ENCODE results near the gene PDE6G. TPM values are rescaled to one million over a fixed set of nuclear protein-coding genes. Genes with fewer than 3 reads are reported as not detected.
"Not testable (repeated sequence)": the region's sequence is repeated elsewhere in the genome, so short reads cannot be mapped to it uniquely, and the experiment has no call there.

Gene PDE6G
- total RNA-seq, 4 donors from 2014 or later = not detected

- Histone ChIP-seq H3K27ac (peak overlapping the region; percentile 86 to 98 (median 94)), H3K27me3 (no peaks in the 10 kb centered on the region), H3K4me1 (peaks cover 24 to 49% (median 29%) of the 10 kb centered on the region in 3 donors), H3K36me3 (peaks cover 18 to 46% (median 20%) of the 10 kb centered on the region in 3 donors), H3K4me3 (peak overlapping the region; percentile 85 to 97 (median 95)), H3K9me3 (no peaks in the 10 kb centered on the region)
- 23 to 26% methylated on average over 12 of the region's 19 CpGs for whole genome bisulfite sequencing, 2 donors
- intact Hi-C loops (cut with DNase I) = no loop called here
- DNase-seq = no peak
- TF ChIP-seq POLR2A (IDR thresholded peaks at IDR 0.05) (no peak), CTCF (IDR thresholded peaks at IDR 0.05) (no peak)
Measured at GRCh38 chr17:81682565-81683207, 26.3 kb upstream of the PDE6G start.

- no peak for DNase-seq
- 52% methylated on average over 5 of the region's 17 CpGs; no CpG with 5 or more reads in 1 of the 2 donors for WGBS, 2 donors
Measured at GRCh38 chr17:81681672-81682071, 25.3 kb upstream of the PDE6G start.

GRCh38 chr17:81680150-81680549, 23.8 kb upstream of the PDE6G start:
- no peak overlapping the region for H3K4me3 ChIP-seq
- H3K4me1 ChIP-seq = peaks cover 18 to 26% (median 23%) of the 10 kb centered on the region in 3 donors
- no peak overlapping the region for H3K27ac ChIP-seq
- TF ChIP-seq POLR2A (IDR thresholded peaks at IDR 0.05) = no peak
- TF ChIP-seq CTCF (IDR thresholded peaks at IDR 0.05) = no peak
- intact Hi-C loops (cut with DNase I) = no loop called here
- no peaks in the 10 kb centered on the region for H3K27me3 ChIP-seq
- 83 to 87% methylated on average over 9 to 11 of the region's 11 CpGs for WGBS, 2 donors
- DNase-seq = no peak
- no peaks in the 10 kb centered on the region for H3K9me3 ChIP-seq
- peaks cover 0 to 25% (median 0%) of the 10 kb centered on the region in 3 donors for H3K36me3 ChIP-seq

More at GRCh38 chr17:81681672-81682071, 25.3 kb upstream of the PDE6G start:
- Histone ChIP-seq H3K4me1 (peaks cover 24 to 42% (median 29%) of the 10 kb centered on the region in 3 donors), H3K27me3 (no peaks in the 10 kb centered on the region), H3K4me3 (no peak overlapping the region), H3K36me3 (peaks cover 8 to 36% (median 10%) of the 10 kb centered on the region in 3 donors), H3K9me3 (no peaks in the 10 kb centered on the region), H3K27ac (no peak overlapping the region)
- TF ChIP-seq CTCF (IDR thresholded peaks at IDR 0.05) (no peak), POLR2A (IDR thresholded peaks at IDR 0.05) (no peak)
- intact Hi-C loops (cut with DNase I) = no loop called here

GRCh38 chr17:81676906-81677305, 20.6 kb upstream of the PDE6G start:
- intact Hi-C loops (cut with DNase I) = no loop called here
- DNase-seq = no peak
- no peak overlapping the region for H3K27ac ChIP-seq
- H3K27me3 ChIP-seq = no peaks in the 10 kb centered on the region
- peaks cover 0 to 5% (median 2%) of the 10 kb centered on the region in 3 donors for H3K4me1 ChIP-seq
- WGBS, 2 donors = 82% methylated on average over 13 to 14 of the region's 17 CpGs
- no peak overlapping the region for H3K4me3 ChIP-seq
- TF ChIP-seq POLR2A (IDR thresholded peaks at IDR 0.05) = no peak
- TF ChIP-seq CTCF (IDR thresholded peaks at IDR 0.05) = no peak
- H3K36me3 ChIP-seq = peaks cover 9 to 57% (median 22%) of the 10 kb centered on the region in 3 donors
- no peaks in the 10 kb centered on the region for H3K9me3 ChIP-seq

- WGBS, 2 donors = 29 to 32% methylated on average over 15 to 18 of the region's 18 CpGs
Measured at GRCh38 chr17:81675515-81676221, 19.3 kb upstream of the PDE6G start.

More at GRCh38 chr17:81675515-81676221, 19.3 kb upstream of the PDE6G start:
- DNase-seq; H3K4me1 ChIP-seq; H3K27me3 ChIP-seq; H3K4me3 ChIP-seq; H3K27ac ChIP-seq; intact Hi-C loops (cut with DNase I); H3K9me3 ChIP-seq: not testable (repeated sequence)
- peaks cover 13 to 58% (median 31%) of the 10 kb centered on the region in 3 donors for H3K36me3 ChIP-seq
- TF ChIP-seq CTCF (IDR thresholded peaks at IDR 0.05) = peak; percentile 21 to 81 (median 70)
